Muscle of leg (tissue), 11 donors: ENCODE results near the gene QRICH2. TPM values are rescaled to one million over a fixed set of nuclear protein-coding genes. Genes with fewer than 3 reads are reported as not detected.
"Not testable (repeated sequence)": the region's sequence is repeated elsewhere in the genome, so short reads cannot be mapped to it uniquely, and the experiment has no call there.

Experiments
- DNase-seq: peaks from one replicate; pipeline ENCODE4 v3.0.0; 2013
- H3K27ac ChIP-seq: one replicate; pipeline ENCODE4 v1.5.1; 2013; ENCODE audit warnings: mild to moderate bottlenecking, low read length, control low read depth
- H3K27me3 ChIP-seq: one replicate; pipeline ENCODE4 v1.6.1; 2013; ENCODE audit warnings: low read length; ENCODE audit not compliant: control insufficient read depth, insufficient read depth
- H3K36me3 ChIP-seq: one replicate; pipeline ENCODE4 v1.6.1; 2013; ENCODE audit warnings: low read length; ENCODE audit not compliant: control insufficient read depth, insufficient read depth
- H3K4me1 ChIP-seq: one replicate; pipeline ENCODE4 v1.6.1; 2013; ENCODE audit warnings: low read length; ENCODE audit not compliant: control insufficient read depth, insufficient read depth
- H3K4me3 ChIP-seq: one replicate; pipeline ENCODE4 v1.5.1; 2013; ENCODE audit warnings: low read length, control low read depth
- H3K9me3 ChIP-seq: replicated peaks from 2 replicates; pipeline ENCODE4 v1.6.1; 2013; ENCODE audit warnings: low read depth, low read length; ENCODE audit not compliant: control insufficient read depth
- WGBS: methylation state at CpG from one replicate; pipeline ENCODE4 v1.1.5; 2013; ENCODE audit warnings: missing lambda C conversion rate; ENCODE audit not compliant: insufficient coverage; 5-methylcytosine and 5-hydroxymethylcytosine counted together
- polyA plus RNA-seq, 8 donors: library from polyadenylated mRNA; unstranded; fragments of 120-200 nt; gene quantifications; one replicate each; pipeline versions ENCODE4 v1.2.1 to v1.2.3, GENCODE V29; 2013; ENCODE audit warnings: inconsistent platforms in 1 of 8, low replicate concordance in 1 of 8; ENCODE audit not compliant: insufficient read length in 8 of 8, insufficient read depth in 1 of 8
- total RNA-seq: library from RNA; stranded (reverse); fragments of 120-200 nt; gene quantifications from one replicate; pipeline ENCODE4 v1.2.4, GENCODE V29; 2013

The QRICH2 gene
- total and polyA plus RNA-seq, 9 donors: 2.1 to 4.7 (median 3.8) TPM

DNA sequence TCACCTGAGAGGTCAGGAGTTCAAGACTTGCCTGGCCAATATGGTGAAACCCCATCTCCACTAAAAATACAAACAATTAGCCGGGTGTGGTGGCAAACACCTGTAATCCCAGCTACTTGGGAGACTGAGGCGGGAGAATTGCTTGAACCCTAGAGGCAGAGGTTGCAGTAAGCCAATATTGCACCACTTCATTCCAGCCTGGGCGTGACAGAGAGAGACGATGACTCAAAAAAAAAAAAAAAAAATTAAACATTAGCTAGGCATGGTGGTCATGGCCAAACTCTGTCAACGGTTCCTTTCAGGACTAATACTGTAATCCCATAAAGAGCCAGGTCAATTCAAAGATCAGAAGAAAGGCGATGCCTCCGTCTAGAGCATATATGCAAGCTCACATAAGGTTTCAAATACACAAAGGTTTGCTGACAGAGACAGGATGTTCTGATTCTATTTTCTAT lies 70.2 kb downstream of the QRICH2 start:
- no peak for DNase-seq
- Histone ChIP-seq H3K4me3 (no peak overlapping the region), H3K27me3 (peaks cover 33% of the 10 kb centered on the region), H3K27ac (no peak overlapping the region), H3K4me1 (peaks cover 9% of the 10 kb centered on the region), H3K9me3 (no peaks in the 10 kb centered on the region), H3K36me3 (no peaks in the 10 kb centered on the region)
- WGBS: 79% methylated on average over 5 of the region's 7 CpGs

DNA sequence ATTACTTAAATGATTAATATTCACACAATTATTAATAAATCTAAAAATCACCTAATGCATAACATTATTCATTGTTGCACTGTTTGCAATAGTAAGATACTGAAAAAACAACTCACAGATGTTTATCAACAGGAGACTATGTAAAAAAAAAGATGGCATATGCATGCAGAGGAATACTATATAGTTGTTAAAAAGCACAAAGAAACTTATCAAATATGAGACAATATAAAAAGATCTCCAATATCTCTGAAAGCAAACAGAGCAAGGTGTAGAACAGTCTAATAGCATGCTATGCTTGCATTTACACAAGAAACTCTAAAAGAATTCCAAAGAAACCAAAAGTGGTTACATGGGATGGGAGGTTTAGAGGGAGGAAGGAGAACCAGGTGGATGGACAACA lies 71.5 kb downstream of the QRICH2 start:
- Histone ChIP-seq H3K27me3 (peaks cover 24% of the 10 kb centered on the region), H3K4me1 (peaks cover 7% of the 10 kb centered on the region), H3K9me3 (no peaks in the 10 kb centered on the region), H3K27ac (no peak overlapping the region), H3K4me3 (no peak overlapping the region), H3K36me3 (no peaks in the 10 kb centered on the region)
- no peak for DNase-seq

DNA sequence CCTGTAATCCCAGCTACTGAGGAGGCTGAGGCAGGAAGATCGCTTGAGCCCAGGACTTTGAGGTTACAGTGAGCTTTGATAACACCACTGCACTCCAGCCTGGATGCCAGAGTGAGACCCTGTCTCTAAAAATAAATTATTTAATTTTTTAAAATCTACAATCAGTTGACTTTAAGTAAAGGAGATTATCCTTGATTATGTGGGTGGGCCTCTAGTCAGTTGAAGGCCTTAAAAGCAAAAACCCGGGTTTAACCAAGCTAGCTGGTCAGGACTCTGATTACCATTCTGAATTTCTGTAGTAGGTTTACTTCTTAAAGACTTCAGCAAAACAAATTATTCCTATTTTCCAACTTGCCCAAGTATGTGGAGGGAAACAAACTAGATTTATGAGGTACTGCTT lies 72.2 kb downstream of the QRICH2 start:
- Histone ChIP-seq H3K9me3 (no peaks in the 10 kb centered on the region), H3K4me1 (peaks cover 4% of the 10 kb centered on the region), H3K4me3 (no peak overlapping the region), H3K27me3 (peaks cover 21% of the 10 kb centered on the region), H3K27ac (no peak overlapping the region), H3K36me3 (no peaks in the 10 kb centered on the region)
- no CpG with 5 or more reads among the region's 2 CpGs for WGBS
- DNase-seq: no peak

DNA sequence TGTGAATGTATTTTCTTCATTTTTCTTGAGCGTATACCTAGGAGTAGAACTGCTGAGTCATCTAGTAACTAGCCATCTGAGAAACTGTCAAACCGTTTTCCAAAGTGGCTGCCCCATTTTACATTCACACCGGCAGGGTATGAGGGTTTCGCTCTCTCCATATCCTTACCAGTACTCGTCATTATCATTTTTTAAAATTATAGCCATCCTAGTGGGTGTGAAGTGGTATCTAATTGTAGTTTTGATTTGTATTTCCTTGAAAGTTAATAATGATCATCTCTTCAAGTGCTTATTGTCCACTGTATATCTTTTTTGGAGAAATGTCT lies 73.8 kb downstream of the QRICH2 start:
- H3K4me1 ChIP-seq: no peaks in the 10 kb centered on the region
- no peak overlapping the region for H3K4me3 ChIP-seq
- no CpG with 5 or more reads among the region's 5 CpGs for WGBS
- no peak overlapping the region for H3K27ac ChIP-seq
- peaks cover 11% of the 10 kb centered on the region for H3K27me3 ChIP-seq
- no peaks in the 10 kb centered on the region for H3K9me3 ChIP-seq
- DNase-seq: no peak
- no peaks in the 10 kb centered on the region for H3K36me3 ChIP-seq

DNA sequence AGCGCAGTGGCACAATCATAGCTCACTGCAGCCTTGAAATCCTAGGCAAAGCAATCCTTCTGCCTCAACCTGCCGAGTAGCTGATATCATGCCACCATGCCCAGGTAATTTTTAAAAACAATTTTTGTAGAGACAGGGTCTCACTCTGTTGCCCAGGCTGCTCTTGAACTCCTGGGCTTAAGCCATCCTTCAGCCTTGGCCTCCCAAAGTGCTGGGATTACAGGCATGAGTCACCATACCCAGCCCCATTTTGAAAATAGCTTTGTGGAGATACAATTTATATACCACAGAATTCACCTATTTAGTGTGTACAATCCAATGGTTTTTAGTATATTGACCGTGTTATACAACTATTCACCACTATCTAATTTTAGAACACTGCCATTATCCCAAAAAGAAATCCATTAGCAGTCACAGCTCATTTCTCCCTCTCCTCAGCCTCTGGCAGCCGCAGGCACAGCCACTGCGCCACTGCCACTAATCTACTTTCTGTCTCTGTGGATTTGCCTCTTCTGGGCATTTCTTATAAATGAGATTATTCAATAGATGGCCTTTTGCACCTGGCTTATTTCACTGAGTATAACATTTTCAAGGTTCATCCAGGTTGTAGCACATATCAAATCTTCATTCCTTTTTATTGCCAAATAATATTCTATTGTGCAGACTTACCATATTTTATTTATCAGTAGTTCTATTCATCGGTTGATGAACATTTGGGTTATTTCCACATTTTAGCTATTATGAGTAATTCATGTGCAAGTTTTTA lies 74.3 kb downstream of the QRICH2 start:
- Histone ChIP-seq H3K4me3 (no peak overlapping the region), H3K27ac (no peak overlapping the region), H3K9me3 (no peaks in the 10 kb centered on the region), H3K4me1 (no peaks in the 10 kb centered on the region), H3K36me3 (no peaks in the 10 kb centered on the region), H3K27me3 (peaks cover 6% of the 10 kb centered on the region)
- no peak for DNase-seq
- 100% methylated on average over 2 of the region's 6 CpGs for WGBS

DNA sequence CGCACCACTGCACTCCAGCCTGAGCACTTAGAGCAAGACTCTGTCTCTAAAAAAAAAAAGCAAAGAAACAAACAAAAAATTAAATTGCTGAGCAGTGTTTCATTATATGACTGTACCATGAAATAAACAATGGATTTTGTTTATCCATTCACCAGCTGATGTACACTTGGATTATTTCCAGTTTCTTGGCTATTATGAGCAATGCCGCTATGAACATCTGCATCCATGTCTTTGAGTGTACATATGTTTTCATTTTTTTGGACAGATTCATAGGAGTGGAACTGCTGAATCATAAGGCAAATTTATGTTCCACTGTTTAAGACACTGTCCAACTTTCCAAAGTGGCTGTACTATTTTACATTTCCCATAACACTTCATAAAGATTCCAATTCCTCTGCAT lies 75.7 kb downstream of the QRICH2 start:
- H3K4me3 ChIP-seq: no peak overlapping the region
- no CpG with 5 or more reads among the region's 2 CpGs for WGBS
- no peaks in the 10 kb centered on the region for H3K27me3 ChIP-seq
- H3K4me1 ChIP-seq: no peaks in the 10 kb centered on the region
- no peaks in the 10 kb centered on the region for H3K36me3 ChIP-seq
- peak; percentile 93 for DNase-seq
- H3K9me3 ChIP-seq: no peaks in the 10 kb centered on the region
- H3K27ac ChIP-seq: peak overlapping the region; percentile 55

DNA sequence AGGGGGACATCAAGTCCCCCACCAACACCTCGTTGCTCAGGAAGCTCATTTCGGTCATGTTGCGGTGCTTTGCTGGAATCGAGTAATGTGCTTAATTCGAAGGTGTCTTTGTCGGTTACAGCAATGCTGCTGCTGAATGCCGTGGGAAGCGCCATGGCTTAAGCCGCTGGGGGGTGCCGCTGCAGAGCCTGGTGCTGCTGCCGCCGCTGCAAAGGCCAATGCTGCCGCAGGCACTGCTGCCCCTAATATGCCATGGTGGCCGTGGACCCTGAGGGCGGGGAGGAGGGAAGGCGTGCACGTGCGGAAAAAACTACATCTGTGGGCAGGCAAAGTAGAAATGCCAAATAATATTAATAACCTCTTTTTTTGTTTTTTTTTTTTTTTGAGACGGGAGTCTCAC lies 81.3 kb downstream of the QRICH2 start:
- H3K4me1 ChIP-seq, DNase-seq, H3K4me3 ChIP-seq, H3K9me3 ChIP-seq, H3K36me3 ChIP-seq, H3K27me3 ChIP-seq, H3K27ac ChIP-seq: not testable (repeated sequence)
- 90% methylated on average over 14 of the region's 19 CpGs for WGBS

DNA sequence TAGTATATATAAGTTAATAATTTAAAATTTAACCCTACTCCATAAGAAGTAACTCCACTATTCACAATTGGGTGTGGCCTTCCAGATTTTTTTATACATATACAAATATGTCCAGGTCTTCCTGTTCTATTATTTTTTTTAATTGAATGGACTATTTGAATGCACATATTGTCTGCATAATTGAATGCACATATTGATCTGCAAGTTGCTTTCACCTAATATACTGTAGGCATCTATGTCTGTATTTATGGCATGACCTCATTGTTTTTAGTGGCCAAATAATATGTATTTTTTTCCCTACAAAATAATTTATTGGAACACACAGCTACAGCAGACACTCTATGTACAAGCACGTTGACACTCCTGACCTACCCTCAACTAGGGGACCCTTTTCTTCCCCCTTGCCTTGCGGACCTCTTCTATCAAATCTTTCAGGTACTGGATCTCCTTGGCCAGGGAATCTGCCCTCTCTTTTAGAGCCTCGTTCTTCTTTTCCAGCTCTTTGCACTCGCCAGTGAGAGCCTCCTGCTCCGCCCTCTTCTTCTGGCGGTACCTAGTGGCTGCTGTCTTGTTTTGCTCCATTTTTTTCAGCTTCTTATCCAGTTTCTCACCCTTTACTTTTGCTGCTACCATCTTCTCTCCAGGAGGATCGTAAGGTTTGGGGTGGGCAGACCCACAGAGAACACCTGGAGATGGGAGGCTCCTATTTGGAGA lies 82.5 kb downstream of the QRICH2 start:
- H3K4me3 ChIP-seq, H3K27ac ChIP-seq, DNase-seq, H3K9me3 ChIP-seq, H3K27me3 ChIP-seq, H3K36me3 ChIP-seq, H3K4me1 ChIP-seq: not testable (repeated sequence)
- WGBS: 44% methylated on average over 1 of the region's 7 CpGs

Other genes starting within 250 kb of the QRICH2 start
- gene SRP68, start 235.8 kb downstream of the QRICH2 start, total RNA-seq: 25.0 TPM
- gene SRP68, start 235.8 kb downstream of the QRICH2 start, polyA plus RNA-seq: 100 to 1,000 TPM in 2 of 8 donors, 10 to 100 TPM in 6; 72.6 to 110 (median 93.8) TPM
- not detected for gene GALR2, start 233.5 kb downstream of the QRICH2 start, total RNA-seq
- under 1 TPM in 1 of 8 donors, not detected in 7; 0.16 TPM for gene GALR2, start 233.5 kb downstream of the QRICH2 start, polyA plus RNA-seq
- gene ZACN, start 229.1 kb downstream of the QRICH2 start, total RNA-seq: 0.04 TPM
- gene ZACN, start 229.1 kb downstream of the QRICH2 start, polyA plus RNA-seq: 10 to 100 TPM; 11.2 to 18.9 (median 15.3) TPM
- 87.6 TPM for gene EXOC7, start 204.5 kb downstream of the QRICH2 start, total RNA-seq
- gene EXOC7, start 204.5 kb downstream of the QRICH2 start, polyA plus RNA-seq: 10 to 100 TPM; 62.3 to 87.7 (median 76.3) TPM
- gene FOXJ1, start 167.0 kb downstream of the QRICH2 start, total RNA-seq: 0.09 TPM
- 1 to 10 TPM in 1 of 8 donors, under 1 TPM in 7; 0.05 to 1.1 (median 0.13) TPM for gene FOXJ1, start 167.0 kb downstream of the QRICH2 start, polyA plus RNA-seq
- gene RNF157, start 67.8 kb downstream of the QRICH2 start, total RNA-seq: 5.5 TPM
- gene RNF157, start 67.8 kb downstream of the QRICH2 start, polyA plus RNA-seq: 10 to 100 TPM in 5 of 8 donors, 1 to 10 TPM in 3; 6.4 to 11.1 (median 10.1) TPM
- gene UBALD2, start 42.9 kb downstream of the QRICH2 start, total RNA-seq: 10.8 TPM
- 10 to 100 TPM; 13.2 to 27.3 (median 18.4) TPM for gene UBALD2, start 42.9 kb downstream of the QRICH2 start, polyA plus RNA-seq
- gene PRPSAP1, start 45.6 kb upstream of the QRICH2 start, total RNA-seq: 20.7 TPM
- 10 to 100 TPM; 28.2 to 40.4 (median 34.0) TPM for gene PRPSAP1, start 45.6 kb upstream of the QRICH2 start, polyA plus RNA-seq
- gene SPHK1, start 76.3 kb upstream of the QRICH2 start, total RNA-seq: 1.7 TPM
- 1 to 10 TPM; 1.6 to 2.8 (median 2.4) TPM for gene SPHK1, start 76.3 kb upstream of the QRICH2 start, polyA plus RNA-seq
- gene UBE2O, start 144.9 kb upstream of the QRICH2 start, total RNA-seq: 11.1 TPM
- gene UBE2O, start 144.9 kb upstream of the QRICH2 start, polyA plus RNA-seq: 10 to 100 TPM; 13.9 to 20.4 (median 17.2) TPM
- gene AANAT, start 159.3 kb upstream of the QRICH2 start, total RNA-seq: 0.22 TPM
- under 1 TPM in 5 of 8 donors, not detected in 3; 0.18 to 0.87 (median 0.34) TPM for gene AANAT, start 159.3 kb upstream of the QRICH2 start, polyA plus RNA-seq
- 4.2 TPM for gene RHBDF2, start 193.1 kb upstream of the QRICH2 start, total RNA-seq
- 1 to 10 TPM; 3.5 to 7.0 (median 5.4) TPM for gene RHBDF2, start 193.1 kb upstream of the QRICH2 start, polyA plus RNA-seq
- 12.8 TPM for gene CYGB, start 229.4 kb upstream of the QRICH2 start, total RNA-seq
- gene CYGB, start 229.4 kb upstream of the QRICH2 start, polyA plus RNA-seq: 10 to 100 TPM; 15.9 to 27.2 (median 20.8) TPM
- gene PRCD, start 231.8 kb upstream of the QRICH2 start, total RNA-seq: 3.9 TPM
- gene PRCD, start 231.8 kb upstream of the QRICH2 start, polyA plus RNA-seq: 1 to 10 TPM; 2.2 to 6.5 (median 3.8) TPM